NCI-H524 (cell line): ENCODE data around the gene GNB5.
"Not testable (repeated sequence)": the region's sequence is repeated elsewhere in the genome, so short reads cannot be mapped to it uniquely, and the experiment has no call there.

Source experiments
- DNase-seq, 2 experiments: peaks; one replicate each; lab custom pipeline; 2025; lab: John Stamatoyannopoulos, UW

The GNB5 gene

DNA sequence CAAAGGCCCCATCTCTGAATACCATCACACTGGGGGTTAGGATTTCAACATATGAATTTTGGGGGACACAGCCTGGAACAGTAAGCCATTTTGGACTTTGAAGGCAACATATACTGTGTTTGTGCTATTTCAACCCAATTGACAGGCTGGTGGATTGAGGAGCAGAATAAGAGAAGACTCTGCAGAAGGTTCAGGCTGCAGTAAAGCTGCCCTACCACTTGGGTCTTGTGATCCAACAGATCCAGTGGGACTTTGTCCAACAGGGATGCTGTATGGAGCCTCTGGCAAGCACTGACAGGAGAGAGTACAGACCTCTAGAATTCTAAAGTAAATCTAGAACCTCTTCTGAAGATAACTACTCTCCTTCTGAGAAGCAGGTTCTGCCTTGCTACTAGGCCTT is 77.5 kb downstream of the GNB5 start:
- DNase-seq, result no peak

DNA sequence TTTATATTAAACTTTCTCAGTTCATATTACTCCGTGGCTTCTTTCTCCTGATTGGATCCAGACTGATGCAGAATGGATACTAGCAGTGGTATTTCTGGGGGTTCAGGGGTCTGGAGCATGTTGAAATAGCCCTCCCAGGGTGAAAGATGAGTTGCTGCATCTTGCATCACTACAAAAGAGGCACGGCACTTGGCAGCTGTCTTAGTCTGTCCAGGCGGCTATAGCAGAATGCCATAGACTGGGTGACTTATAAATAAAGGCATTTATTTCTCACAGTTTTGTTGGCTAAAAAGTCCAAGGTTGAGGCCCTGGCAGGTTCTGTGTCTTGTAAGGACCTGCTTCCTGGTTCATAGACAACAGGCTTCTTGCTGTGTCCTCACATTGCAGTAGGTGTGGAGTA is 78.0 kb downstream of the GNB5 start:
- DNase-seq, result no peak

GRCh38 chr15:52112203-52112750 is 78.9 kb downstream of the GNB5 start:
- no peak for DNase-seq

DNA sequence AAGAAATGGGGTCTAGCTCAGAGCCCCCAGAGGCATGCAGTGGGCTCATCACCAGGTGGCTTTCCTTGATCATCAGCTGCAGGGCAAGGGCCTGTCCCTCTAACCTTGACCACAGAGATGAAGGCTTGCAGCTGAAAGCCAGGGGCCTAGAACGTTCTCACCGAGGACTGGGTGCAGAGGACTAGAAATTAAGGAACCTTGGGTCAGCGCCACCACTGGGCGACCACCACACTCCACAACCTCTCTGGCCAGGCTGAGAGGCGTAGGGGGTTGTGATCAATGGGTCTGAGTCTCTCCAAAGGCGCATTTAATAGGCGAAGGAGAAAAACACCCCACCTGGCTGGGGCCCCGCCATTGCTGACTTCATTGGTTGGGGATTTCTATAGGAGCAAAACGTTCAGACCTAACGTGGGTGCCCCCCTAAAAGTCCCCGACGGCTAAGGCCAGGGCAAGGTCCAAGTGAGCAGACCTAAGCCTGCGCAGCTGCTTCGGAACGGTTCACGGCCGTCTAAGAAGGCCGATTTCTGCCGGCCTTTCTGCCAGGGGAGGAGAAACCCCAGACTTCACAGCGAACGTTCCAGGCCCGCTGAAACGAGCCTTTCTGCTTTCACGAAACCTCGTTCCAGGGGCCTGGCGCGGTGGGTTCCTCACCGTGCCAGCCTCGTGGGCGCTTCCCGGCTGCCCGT is 79.5 kb downstream of the GNB5 start:
- DNase-seq, result no peak

- DNase-seq, result no peak
Observed at GRCh38 chr15:52109559-52110451, 81.4 kb downstream of the GNB5 start.

- no peak for DNase-seq
Observed at GRCh38 chr15:52107238-52107637, 84.0 kb downstream of the GNB5 start.

GRCh38 chr15:52106641-52107040 is 84.6 kb downstream of the GNB5 start:
- no peak for DNase-seq

DNA sequence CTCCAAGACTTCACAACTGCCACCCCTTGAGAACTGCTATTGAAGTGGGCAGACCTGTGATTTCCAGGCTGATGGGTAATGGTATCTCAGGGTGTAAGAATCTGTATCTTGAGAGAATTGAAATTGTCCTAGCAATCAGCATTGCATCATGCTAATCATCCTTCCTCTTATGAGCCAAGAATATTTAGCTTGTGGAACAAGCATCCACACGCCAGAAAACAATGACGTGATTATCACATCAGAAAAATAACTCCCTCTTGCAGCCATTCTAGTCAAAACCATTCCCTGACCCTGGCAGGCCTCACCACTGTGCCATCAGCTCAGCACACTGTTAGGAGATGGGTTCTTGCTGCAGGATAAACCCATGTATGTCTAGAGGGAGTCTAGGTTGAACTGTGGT is 85.3 kb downstream of the GNB5 start:
- DNase-seq, result no peak

DNA sequence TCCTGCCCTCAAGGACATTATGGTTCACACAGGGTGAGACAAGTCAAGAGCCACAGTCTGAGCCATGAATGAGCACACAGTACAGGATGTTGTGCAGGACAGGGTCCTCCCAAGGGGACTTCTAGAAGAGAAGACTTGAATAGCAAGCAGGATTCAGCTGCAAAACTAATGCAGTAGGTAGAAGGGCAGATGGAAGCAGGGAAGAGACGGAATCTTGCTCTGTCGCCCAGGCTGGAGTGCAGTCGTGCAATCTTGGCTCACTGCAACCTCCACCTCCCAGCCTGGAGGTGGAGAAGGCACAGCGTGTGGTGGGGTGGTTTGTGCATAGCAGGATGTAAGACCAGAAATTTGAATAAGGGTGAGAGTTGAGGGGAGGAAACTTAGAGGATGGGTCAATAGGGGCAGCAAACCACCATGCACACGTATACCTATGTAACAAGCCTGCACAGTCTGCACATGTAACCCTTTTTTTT is 86.6 kb downstream of the GNB5 start:
- DNase-seq, result no peak

DNA sequence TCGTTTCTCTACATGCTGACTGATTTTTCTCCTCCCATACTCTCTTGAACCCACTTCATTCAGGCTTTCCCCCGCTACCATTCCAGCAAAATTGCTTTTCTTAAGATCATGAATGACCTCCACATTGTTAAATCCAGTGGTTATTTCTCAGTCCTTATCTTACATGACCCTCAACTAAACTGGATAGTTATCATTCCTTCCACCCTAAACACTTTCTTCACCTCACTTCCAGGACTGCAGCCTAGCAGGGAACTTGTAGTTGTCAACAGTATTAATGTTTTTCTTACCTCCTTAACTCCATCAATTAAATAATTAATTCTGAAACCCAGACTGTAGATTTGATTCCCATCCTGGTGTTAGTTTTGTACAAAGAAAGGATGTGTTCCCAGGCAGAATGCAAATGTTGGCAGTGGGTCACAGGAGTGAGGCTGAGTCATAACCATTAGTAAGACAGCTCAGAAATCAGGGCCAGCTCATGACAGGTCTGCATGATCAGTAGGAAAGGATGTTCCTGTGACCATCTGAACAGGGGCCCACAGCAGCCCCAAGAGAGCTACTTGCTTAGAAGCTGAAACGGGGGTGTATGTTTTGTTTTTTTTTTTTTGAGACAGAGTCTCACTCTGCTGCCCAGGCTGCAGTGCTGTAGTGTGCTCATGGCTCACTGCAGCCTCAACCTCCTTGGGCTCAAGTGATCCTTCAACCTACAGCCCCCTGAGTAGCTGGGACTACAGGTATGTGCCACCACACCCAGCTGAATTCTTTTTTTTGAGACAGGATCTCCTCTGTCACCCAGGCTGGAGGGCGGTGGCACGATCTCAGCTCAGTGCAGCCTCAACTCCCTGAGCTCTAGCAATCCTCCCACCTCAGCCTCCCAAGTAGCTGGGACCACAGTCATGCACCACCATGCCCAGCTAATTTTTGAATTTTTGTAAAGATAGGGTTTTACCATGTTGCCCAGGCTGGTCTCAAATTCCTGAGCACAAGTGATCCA is 87.7 kb downstream of the GNB5 start:
- no peak for DNase-seq

GRCh38 chr15:52102463-52102862 is 88.7 kb downstream of the GNB5 start:
- no peak for DNase-seq

DNA sequence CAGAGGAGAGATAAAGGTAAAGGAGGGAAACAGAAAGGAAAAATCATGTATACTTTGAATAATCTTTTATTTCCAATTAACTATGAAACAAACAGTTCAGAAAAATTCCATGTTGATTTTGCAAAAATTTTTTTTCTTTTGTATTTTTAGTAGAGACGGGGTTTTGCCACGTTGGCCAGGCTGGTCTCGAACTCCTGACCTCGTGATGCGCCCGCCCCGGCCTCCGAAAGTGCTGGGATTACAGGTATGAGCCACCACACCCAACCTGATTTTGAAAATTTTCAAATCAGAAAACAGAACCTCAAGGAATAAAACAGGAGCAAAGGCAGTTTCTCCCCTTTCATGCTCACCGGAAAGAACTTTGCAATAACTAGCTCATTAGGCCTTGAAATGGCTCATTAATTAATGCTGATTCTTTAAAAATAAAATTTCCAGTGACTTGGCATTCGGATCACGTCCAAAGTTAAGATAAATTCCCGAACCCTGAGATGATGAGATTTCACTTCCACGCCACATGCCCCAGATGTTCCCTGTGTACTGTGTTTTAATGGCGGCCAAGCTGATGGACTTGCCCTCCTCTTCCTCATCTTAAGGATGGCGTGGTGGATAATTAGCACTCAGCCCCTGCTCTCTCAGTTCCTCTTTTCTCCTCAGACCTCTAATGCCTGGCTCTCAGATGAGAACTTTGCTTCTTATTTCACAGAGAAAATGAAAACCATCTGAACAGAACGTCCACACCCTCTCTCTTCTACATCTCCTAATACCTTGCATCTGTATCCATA is 89.5 kb downstream of the GNB5 start:
- DNase-seq, result no peak

GRCh38 chr15:52100807-52101442 is 90.3 kb downstream of the GNB5 start:
- DNase-seq, result no peak

DNA sequence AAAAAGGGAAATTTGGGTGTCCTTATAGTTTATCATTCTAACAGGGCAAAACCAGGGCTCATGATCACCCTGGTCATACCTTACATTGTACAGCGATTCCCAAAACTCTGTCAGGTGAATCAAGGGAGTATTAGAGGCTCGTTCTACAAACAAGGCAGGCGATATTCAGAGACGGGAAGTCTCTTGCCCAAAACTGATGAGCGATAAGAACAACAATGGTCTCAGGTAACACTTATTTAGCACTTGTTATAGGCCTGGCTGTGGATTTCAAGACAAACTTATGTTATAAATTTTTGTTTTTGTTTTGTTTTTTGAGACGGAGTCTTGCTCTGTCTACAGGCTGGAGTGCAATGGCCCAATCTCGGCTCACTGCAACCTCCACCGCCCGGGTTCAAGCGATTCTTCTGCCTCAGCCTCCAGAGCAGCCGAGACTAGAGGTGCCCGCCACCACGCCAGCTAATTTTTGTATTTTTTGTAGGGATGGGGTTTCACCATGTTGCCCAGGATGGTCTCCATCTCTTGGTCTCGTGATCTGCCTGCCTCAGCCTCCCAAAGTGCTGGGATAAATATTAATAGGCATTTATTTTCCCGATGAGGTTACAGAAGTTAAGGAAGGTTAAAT is 91.4 kb downstream of the GNB5 start:
- DNase-seq, result no peak

- DNase-seq, result no peak
Observed at GRCh38 chr15:52098323-52098722, 92.9 kb downstream of the GNB5 start.

GRCh38 chr15:52097180-52097579 is 94.0 kb downstream of the GNB5 start:
- no peak for DNase-seq

- not testable (repeated sequence) for DNase-seq
Observed at GRCh38 chr15:52096536-52096935, 94.7 kb downstream of the GNB5 start.

- DNase-seq, result no peak
Observed at GRCh38 chr15:52095597-52096262, 95.5 kb downstream of the GNB5 start.

DNA sequence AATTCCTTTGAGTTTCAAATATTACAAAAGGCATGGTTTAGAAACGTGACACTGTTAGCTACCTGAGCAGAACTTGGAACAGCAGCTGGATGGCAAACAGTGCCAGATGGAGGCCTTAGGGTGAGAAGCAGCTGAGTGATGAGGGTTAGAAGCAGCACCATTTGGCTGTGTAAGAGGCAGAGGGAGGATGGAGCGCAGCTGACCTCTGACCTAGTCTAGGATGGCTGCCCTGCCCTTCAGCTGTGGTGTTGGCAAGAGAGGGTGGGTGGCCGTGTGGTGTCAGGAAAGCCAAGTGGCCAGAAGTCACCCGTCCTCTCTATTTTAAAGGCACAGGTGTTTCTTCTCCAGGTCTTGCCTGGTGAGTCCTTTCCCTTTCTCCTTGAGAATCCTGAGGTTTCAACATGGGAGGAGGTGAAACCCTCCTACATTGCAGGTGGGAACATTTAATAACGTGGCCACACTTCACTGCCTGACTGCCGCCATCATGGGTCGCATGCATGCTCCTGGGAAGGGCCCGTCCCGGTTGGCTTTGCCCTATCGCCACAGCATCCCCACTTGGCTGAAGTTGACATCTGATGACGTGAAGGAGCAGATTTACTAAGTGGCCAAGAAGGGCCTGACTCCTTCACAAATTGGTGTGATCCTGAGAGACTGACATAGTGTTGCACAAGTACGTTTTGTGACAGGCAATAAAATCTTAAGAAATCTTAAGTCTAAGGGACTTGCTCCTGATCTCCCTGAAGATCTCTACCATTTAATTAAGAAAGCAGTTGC is 96.2 kb downstream of the GNB5 start:
- peak; percentile 19 to 85 for DNase-seq
